ENCODE measurements around the gene CDR2L.

- no peak for TF ChIP-seq POLR2A (IDR thresholded peaks at IDR 0.05; ENCODE audit: low read depth)
- TF ChIP-seq CTCF (IDR thresholded peaks at IDR 0.05) = no peak
- no peak for TF ChIP-seq EP300 (IDR thresholded peaks at IDR 0.05)
Observed at GRCh38 chr17:74975943-74976342, 11.5 kb upstream of the CDR2L start.
